Measurements from ENCODE around the gene ST6GALNAC5.

The ST6GALNAC5 gene

GRCh38 chr1:76826072-76826845, 41.0 kb upstream of the ST6GALNAC5 start:
- Histone ChIP-seq H3K27me3 (ENCODE audit: insufficient read depth, low read length) (no peaks in the 10 kb centered on the region), H2AK5ac (ENCODE audit: low read length) (no peak overlapping the region), H3K27ac (ENCODE audit: low read depth, low read length) (no peak overlapping the region), H2AFZ (ENCODE audit: insufficient read depth, low read length, poor library complexity) (no peak overlapping the region), H3K4me1 (ENCODE audit: control insufficient read depth in 1 of 2, insufficient read depth in 2 of 2, low read length in 2 of 2) (no peaks in the 10 kb centered on the region), H3K23ac (ENCODE audit: low read length) (no peak overlapping the region), H3K4me2 (ENCODE audit: low read length) (no peak overlapping the region), H3K14ac (ENCODE audit: low read length) (no peak overlapping the region), H4K12ac (ENCODE audit: low read depth, low read length) (no peak overlapping the region), H3K4ac (ENCODE audit: low read depth, low read length) (no peak overlapping the region), H3K4me3 (ENCODE audit: low read depth, low read length) (no peak overlapping the region), H3K79me1 (ENCODE audit: low read length) (no peaks in the 10 kb centered on the region), H3K9me3 (ENCODE audit: insufficient read depth, low read depth, low read length) (no peaks in the 10 kb centered on the region), H3K79me2 (ENCODE audit: control insufficient read depth, insufficient read depth, low read length, poor library complexity) (no peaks in the 10 kb centered on the region), H2BK5ac (ENCODE audit: low read depth, low read length, poor library complexity) (no peak overlapping the region), H2BK12ac (ENCODE audit: low read length) (no peak overlapping the region), H4K91ac (ENCODE audit: low read depth, low read length) (no peak overlapping the region), H2BK120ac (ENCODE audit: insufficient read depth, low read length, poor library complexity) (no peak overlapping the region), H3K9ac (ENCODE audit: low read length) (no peak overlapping the region), H4K8ac (ENCODE audit: low read depth, low read length) (no peak overlapping the region), H3K36me3 (ENCODE audit: control insufficient read depth in 1 of 2, insufficient read depth in 2 of 2, low read length in 2 of 2) (no peaks in the 10 kb centered on the region), H3K18ac (ENCODE audit: low read length) (no peak overlapping the region)
- no peak for DNase-seq
- WGBS (ENCODE audit: extremely low coverage, insufficient coverage, insufficient read length): no CpG with 5 or more reads among the region's 4 CpGs

GRCh38 chr1:76827066-76827465, 40.2 kb upstream of the ST6GALNAC5 start:
- Histone ChIP-seq H3K79me2 (ENCODE audit: control insufficient read depth, insufficient read depth, low read length, poor library complexity) (no peaks in the 10 kb centered on the region), H3K27me3 (ENCODE audit: insufficient read depth, low read length) (no peaks in the 10 kb centered on the region), H3K36me3 (ENCODE audit: control insufficient read depth in 1 of 2, insufficient read depth in 2 of 2, low read length in 2 of 2) (no peaks in the 10 kb centered on the region), H2BK5ac (ENCODE audit: low read depth, low read length, poor library complexity) (no peak overlapping the region), H3K4me1 (ENCODE audit: control insufficient read depth in 1 of 2, insufficient read depth in 2 of 2, low read length in 2 of 2) (no peaks in the 10 kb centered on the region), H3K79me1 (ENCODE audit: low read length) (no peaks in the 10 kb centered on the region), H2BK120ac (ENCODE audit: insufficient read depth, low read length, poor library complexity) (no peak overlapping the region), H3K4ac (ENCODE audit: low read depth, low read length) (no peak overlapping the region), H3K9me3 (ENCODE audit: insufficient read depth, low read depth, low read length) (no peaks in the 10 kb centered on the region), H4K12ac (ENCODE audit: low read depth, low read length) (no peak overlapping the region), H3K27ac (ENCODE audit: low read depth, low read length) (no peak overlapping the region), H2AFZ (ENCODE audit: insufficient read depth, low read length, poor library complexity) (no peak overlapping the region), H3K18ac (ENCODE audit: low read length) (no peak overlapping the region), H3K4me2 (ENCODE audit: low read length) (no peak overlapping the region), H3K9ac (ENCODE audit: low read length) (no peak overlapping the region), H4K8ac (ENCODE audit: low read depth, low read length) (no peak overlapping the region), H3K4me3 (ENCODE audit: low read depth, low read length) (no peak overlapping the region), H3K23ac (ENCODE audit: low read length) (no peak overlapping the region), H3K14ac (ENCODE audit: low read length) (no peak overlapping the region), H2BK12ac (ENCODE audit: low read length) (no peak overlapping the region), H2AK5ac (ENCODE audit: low read length) (no peak overlapping the region), H4K91ac (ENCODE audit: low read depth, low read length) (no peak overlapping the region)
- no peak for DNase-seq
- WGBS (ENCODE audit: extremely low coverage, insufficient coverage, insufficient read length): no CpG with 5 or more reads among the region's 2 CpGs

GRCh38 chr1:76830373-76830772, 36.9 kb upstream of the ST6GALNAC5 start:
- Histone ChIP-seq H2BK12ac (ENCODE audit: low read length) (no peak overlapping the region), H3K23ac (ENCODE audit: low read length) (no peak overlapping the region), H3K4ac (ENCODE audit: low read depth, low read length) (no peak overlapping the region), H3K9me3 (ENCODE audit: insufficient read depth, low read depth, low read length) (no peaks in the 10 kb centered on the region), H2BK120ac (ENCODE audit: insufficient read depth, low read length, poor library complexity) (no peak overlapping the region), H3K27ac (ENCODE audit: low read depth, low read length) (no peak overlapping the region), H2AFZ (ENCODE audit: insufficient read depth, low read length, poor library complexity) (no peak overlapping the region), H3K27me3 (ENCODE audit: insufficient read depth, low read length) (no peaks in the 10 kb centered on the region), H3K18ac (ENCODE audit: low read length) (no peak overlapping the region), H2AK5ac (ENCODE audit: low read length) (no peak overlapping the region), H2BK5ac (ENCODE audit: low read depth, low read length, poor library complexity) (no peak overlapping the region), H3K36me3 (ENCODE audit: control insufficient read depth in 1 of 2, insufficient read depth in 2 of 2, low read length in 2 of 2) (no peaks in the 10 kb centered on the region), H3K79me1 (ENCODE audit: low read length) (no peaks in the 10 kb centered on the region), H4K91ac (ENCODE audit: low read depth, low read length) (no peak overlapping the region), H3K4me1 (ENCODE audit: control insufficient read depth in 1 of 2, insufficient read depth in 2 of 2, low read length in 2 of 2) (no peaks in the 10 kb centered on the region), H4K8ac (ENCODE audit: low read depth, low read length) (no peak overlapping the region), H3K9ac (ENCODE audit: low read length) (no peak overlapping the region), H3K14ac (ENCODE audit: low read length) (no peak overlapping the region), H4K12ac (ENCODE audit: low read depth, low read length) (no peak overlapping the region), H3K4me2 (ENCODE audit: low read length) (no peak overlapping the region), H3K79me2 (ENCODE audit: control insufficient read depth, insufficient read depth, low read length, poor library complexity) (no peaks in the 10 kb centered on the region), H3K4me3 (ENCODE audit: low read depth, low read length) (no peak overlapping the region)
- WGBS (ENCODE audit: extremely low coverage, insufficient coverage, insufficient read length): no CpG with 5 or more reads among the region's 6 CpGs
- DNase-seq: no peak

- Histone ChIP-seq H3K14ac (ENCODE audit: low read length) (no peak overlapping the region), H3K27ac (ENCODE audit: low read depth, low read length) (no peak overlapping the region), H4K91ac (ENCODE audit: low read depth, low read length) (no peak overlapping the region), H2BK5ac (ENCODE audit: low read depth, low read length, poor library complexity) (no peak overlapping the region), H4K12ac (ENCODE audit: low read depth, low read length) (no peak overlapping the region), H3K27me3 (ENCODE audit: insufficient read depth, low read length) (no peaks in the 10 kb centered on the region), H3K4me2 (ENCODE audit: low read length) (no peak overlapping the region), H2AK5ac (ENCODE audit: low read length) (no peak overlapping the region), H3K4me1 (ENCODE audit: control insufficient read depth in 1 of 2, insufficient read depth in 2 of 2, low read length in 2 of 2) (no peaks in the 10 kb centered on the region), H4K8ac (ENCODE audit: low read depth, low read length) (no peak overlapping the region), H3K79me2 (ENCODE audit: control insufficient read depth, insufficient read depth, low read length, poor library complexity) (no peaks in the 10 kb centered on the region), H3K4me3 (ENCODE audit: low read depth, low read length) (no peak overlapping the region), H3K36me3 (ENCODE audit: control insufficient read depth in 1 of 2, insufficient read depth in 2 of 2, low read length in 2 of 2) (no peaks in the 10 kb centered on the region), H3K79me1 (ENCODE audit: low read length) (no peaks in the 10 kb centered on the region), H3K9ac (ENCODE audit: low read length) (no peak overlapping the region), H3K9me3 (ENCODE audit: insufficient read depth, low read depth, low read length) (no peaks in the 10 kb centered on the region), H2BK120ac (ENCODE audit: insufficient read depth, low read length, poor library complexity) (no peak overlapping the region), H3K4ac (ENCODE audit: low read depth, low read length) (no peak overlapping the region), H3K23ac (ENCODE audit: low read length) (no peak overlapping the region), H3K18ac (ENCODE audit: low read length) (no peak overlapping the region), H2BK12ac (ENCODE audit: low read length) (no peak overlapping the region), H2AFZ (ENCODE audit: insufficient read depth, low read length, poor library complexity) (no peak overlapping the region)
- peak in 1 of 2 donors; percentile 18 for DNase-seq
These were observed 34.8 kb upstream of the ST6GALNAC5 start for GRCh38 chr1:76832521-76832920.

Data from trophoblast cell (in vitro differentiated cells and primary cell).